ENCODE measurements around the gene OR13J1. TPM values are rescaled to one million over a fixed set of nuclear protein-coding genes. Genes with fewer than 3 reads are reported as not detected.

Gene OR13J1
- total and polyA plus RNA-seq, 2 donors from 2014 or later, result not detected

- Histone ChIP-seq H3K27ac (ENCODE audit: low read depth in 2 of 2, low read length in 2 of 2) (peak overlapping the region; percentile 90 to 96), H3K4me3 (ENCODE audit: low read length in 3 of 3) (peak overlapping the region in 1 of 3 donors; percentile 22), H3K27me3 (ENCODE audit: control insufficient read depth, insufficient read depth, low read length) (no peaks in the 10 kb centered on the region), H3K4me1 (ENCODE audit: control insufficient read depth in 2 of 3, insufficient read depth in 2 of 3, low read depth in 1 of 3, low read length in 3 of 3) (peaks cover 8 to 55% (median 38%) of the 10 kb centered on the region in 3 donors), H3K36me3 (ENCODE audit: control insufficient read depth in 2 of 3, insufficient read depth in 3 of 3, low read length in 3 of 3) (no peaks in the 10 kb centered on the region), H3K9ac (ENCODE audit: low read length in 3 of 3) (peak overlapping the region in 1 of 3 donors; percentile 43), H3K9me3 (ENCODE audit: control insufficient read depth in 2 of 3, insufficient read depth in 1 of 3, low read length in 3 of 3) (no peaks in the 10 kb centered on the region)
- TF ChIP-seq CTCF (IDR thresholded peaks at IDR 0.05; ENCODE audit: borderline replicate concordance, extremely low read depth, insufficient read depth), result no peak
- intact Hi-C loops (cut with DNase I), result no loop called here
- DNase-seq (peak in 2 of 5 donors; percentile 17 to 43), FAIRE-seq (no peak)
Measured at GRCh38 chr9:35905051-35905781, 35.0 kb upstream of the OR13J1 start.

- no peaks in the 10 kb centered on the region for H3K36me3 ChIP-seq (ENCODE audit: control insufficient read depth in 2 of 3, insufficient read depth in 3 of 3, low read length in 3 of 3)
- no peak overlapping the region for H3K4me3 ChIP-seq (ENCODE audit: low read length in 3 of 3)
- H3K27me3 ChIP-seq (ENCODE audit: control insufficient read depth, insufficient read depth, low read length), result no peaks in the 10 kb centered on the region
- H3K4me1 ChIP-seq (ENCODE audit: control insufficient read depth in 2 of 3, insufficient read depth in 2 of 3, low read depth in 1 of 3, low read length in 3 of 3), result peaks cover 8 to 50% (median 36%) of the 10 kb centered on the region in 3 donors
- H3K27ac ChIP-seq (ENCODE audit: low read depth in 2 of 2, low read length in 2 of 2), result no peak overlapping the region
- no peak for FAIRE-seq
- H3K9me3 ChIP-seq (ENCODE audit: control insufficient read depth in 2 of 3, insufficient read depth in 1 of 3, low read length in 3 of 3), result no peaks in the 10 kb centered on the region
- DNase-seq, result no peak
- intact Hi-C loops (cut with DNase I), result no loop called here
- H3K9ac ChIP-seq (ENCODE audit: low read length in 3 of 3), result no peak overlapping the region
- no peak for TF ChIP-seq CTCF (IDR thresholded peaks at IDR 0.05; ENCODE audit: borderline replicate concordance, extremely low read depth, insufficient read depth)
Measured at GRCh38 chr9:35904338-35904737, 34.1 kb upstream of the OR13J1 start.

GRCh38 chr9:35903049-35903448 is 32.8 kb upstream of the OR13J1 start:
- peak; percentile 93 for FAIRE-seq
- Histone ChIP-seq H3K4me3 (ENCODE audit: low read length in 3 of 3) (no peak overlapping the region), H3K9me3 (ENCODE audit: control insufficient read depth in 2 of 3, insufficient read depth in 1 of 3, low read length in 3 of 3) (no peaks in the 10 kb centered on the region), H3K27ac (ENCODE audit: low read depth in 2 of 2, low read length in 2 of 2) (no peak overlapping the region), H3K27me3 (ENCODE audit: control insufficient read depth, insufficient read depth, low read length) (no peaks in the 10 kb centered on the region), H3K36me3 (ENCODE audit: control insufficient read depth in 2 of 3, insufficient read depth in 3 of 3, low read length in 3 of 3) (no peaks in the 10 kb centered on the region), H3K4me1 (ENCODE audit: control insufficient read depth in 2 of 3, insufficient read depth in 2 of 3, low read depth in 1 of 3, low read length in 3 of 3) (peaks cover 8 to 38% (median 23%) of the 10 kb centered on the region in 3 donors), H3K9ac (ENCODE audit: low read length in 3 of 3) (no peak overlapping the region)
- peak in 3 of 5 donors; percentile 50 to 88 (median 86) for DNase-seq
- intact Hi-C loops (cut with DNase I), result no loop called here
- peak; percentile 77 for TF ChIP-seq CTCF (IDR thresholded peaks at IDR 0.05; ENCODE audit: borderline replicate concordance, extremely low read depth, insufficient read depth)
